HepG2 (cell line): ENCODE results near the gene KPNA3. TPM values are rescaled to one million over a fixed set of nuclear protein-coding genes. Genes with fewer than 3 reads are reported as not detected.

ENCODE experiments used
- BHLHE40 ChIP-seq: IDR thresholded peaks from 2 replicates; pipeline ENCODE4 v1.6.1; 2011; ENCODE audit warnings: low read length, improper control_type of control experiment
- FOXA1 ChIP-seq, 2 experiments: fragments of 450-650 bp in 1 of 2; sonication (generic) in 1 of 2; formaldehyde crosslinking in 1 of 2; IDR thresholded peaks; 2 replicates each; pipeline versions ENCODE4 v1.4.0 to v1.6.1; 2016 to 2020; ENCODE audit warnings: missing genetic modification reagents in 1 of 2
- FOXA3 ChIP-seq: IDR thresholded peaks from 2 replicates; pipeline ENCODE4 v1.6.1; 2016; ENCODE audit warnings: missing genetic modification reagents, missing compliant biosample characterization
- GABPA ChIP-seq, 2 experiments: IDR thresholded peaks; 2 replicates each; pipeline ENCODE4 v1.6.1; 2011 to 2016; ENCODE audit warnings: low read depth in 2 of 2, low read length in 1 of 2, missing biosample characterization in 1 of 2, missing genetic modification characterization in 1 of 2
- HBP1 ChIP-seq: IDR thresholded peaks from 2 replicates; pipeline ENCODE4 v1.6.1; 2016; ENCODE audit warnings: low read depth, control low read depth
- JARID2 ChIP-seq: sonication (generic); formaldehyde crosslinking; IDR thresholded peaks from 2 replicates; pipeline ENCODE4 v1.8.1; 2023; ENCODE audit warnings: missing genetic modification reagents, inconsistent platforms; ENCODE audit not compliant: insufficient replicate concordance
- JDP2 ChIP-seq: sonication (generic); formaldehyde crosslinking; IDR thresholded peaks from 2 replicates; pipeline ENCODE4 v1.8.1; 2022; ENCODE audit warnings: missing genetic modification reagents, borderline replicate concordance
- NFYB ChIP-seq: sonication (generic); formaldehyde crosslinking; IDR thresholded peaks from 2 replicates; pipeline ENCODE4 v1.4.0; 2020; ENCODE audit warnings: missing genetic modification reagents
- NR2F1 ChIP-seq, 2 experiments: fragments of 450-650 bp in 1 of 2; formaldehyde crosslinking in 1 of 2; IDR thresholded peaks; 2 replicates each; pipeline versions ENCODE4 v1.5.0 to v1.6.1; 2016 to 2020; ENCODE audit warnings: mild to moderate bottlenecking in 1 of 2, missing compliant biosample characterization in 1 of 2, missing genetic modification reagents in 1 of 2, moderate library complexity in 1 of 2
- SMAD3 ChIP-seq: sonication (generic); formaldehyde crosslinking; IDR thresholded peaks from 2 replicates; pipeline ENCODE4 v1.4.0; 2020; ENCODE audit warnings: missing genetic modification reagents
- ZBTB3 ChIP-seq: sonication (generic); formaldehyde crosslinking; IDR thresholded peaks from 2 replicates; pipeline ENCODE4 v1.4.0; 2020; ENCODE audit warnings: low read depth, mild to moderate bottlenecking, moderate library complexity, missing genetic modification reagents, borderline replicate concordance
- ZNF251 ChIP-seq: sonication (generic); formaldehyde crosslinking; IDR thresholded peaks from 2 replicates; pipeline ENCODE4 v1.9.0; 2021; ENCODE audit warnings: mild to moderate bottlenecking, missing genetic modification reagents
- ZNF274 ChIP-seq: sonication (generic); formaldehyde crosslinking; IDR thresholded peaks from 2 replicates; pipeline ENCODE4 v1.5.1; 2020; ENCODE audit warnings: mild to moderate bottlenecking, missing genetic modification reagents
- ZNF549 ChIP-seq: sonication (generic); formaldehyde crosslinking; IDR thresholded peaks from 2 replicates; pipeline ENCODE4 v1.5.0; 2020; ENCODE audit warnings: missing genetic modification reagents
- ZNF709 ChIP-seq: sonication (generic); formaldehyde crosslinking; IDR thresholded peaks from 2 replicates; pipeline ENCODE4 v1.5.0; 2020; ENCODE audit warnings: mild to moderate bottlenecking, missing genetic modification reagents
- polyA plus RNA-seq, 8 experiments: library from polyadenylated mRNA; depleted of rRNA in 3 of 8; stranded (reverse) in 7 of 8; unstranded in 1 of 8; fragments of >200 nt; fragmentation: Illumina TruSeq in 4 of 8; extraction: Trizol in 4 of 8; gene quantifications; 2 replicates each; pipeline versions ENCODE4 v1.2.1 to v1.2.3, GENCODE V29; 2011 to 2016; ENCODE audit warnings: low read depth in 4 of 8, missing spikeins in 1 of 8, mixed read lengths in 1 of 8; ENCODE audit not compliant: insufficient read depth in 1 of 8
- total RNA-seq, 5 experiments: library from RNA; depleted of rRNA; stranded (reverse); fragments of >200 nt; fragmentation: Illumina TruSeq; extraction: Trizol; gene quantifications; 2 replicates each; pipeline ENCODE4 v1.2.3, GENCODE V29; 2016; ENCODE audit warnings: low read depth in 1 of 5
- TF ChIP-seq, protein P1 (sequence below), 2 experiments: sonication (generic) in 1 of 2; formaldehyde crosslinking in 1 of 2; IDR thresholded peaks; 2 replicates each; pipeline versions ENCODE4 v1.5.1 to v1.6.1; 2011 to 2020; ENCODE audit warnings: borderline replicate concordance in 1 of 2, low read depth in 1 of 2, low read length in 1 of 2, mild to moderate bottlenecking in 1 of 2, missing genetic modification reagents in 1 of 2, moderate library complexity in 1 of 2
- TF ChIP-seq, protein P2 (sequence below): sonication (generic); formaldehyde crosslinking; IDR thresholded peaks from 2 replicates; pipeline ENCODE4 v1.8.0; 2022; ENCODE audit warnings: mild to moderate bottlenecking, missing genetic modification reagents, moderate library complexity
- TF ChIP-seq, protein P3 (sequence below): IDR thresholded peaks from 2 replicates; pipeline ENCODE4 v1.6.1; 2016; ENCODE audit warnings: control low read depth
- TF ChIP-seq, protein P4 (sequence below): IDR thresholded peaks from 2 replicates; pipeline ENCODE4 v1.6.1; 2016; ENCODE audit warnings: low read depth, borderline replicate concordance

The KPNA3 gene
- total and polyA plus RNA-seq, 2 of the 13 experiments (the other 11 are each of a cell fraction or from before 2014, with no cell fraction given), result 13.0 to 28.9 TPM

GRCh38 chr13:49690995-49691784 is 101.3 kb downstream of the KPNA3 start, which contains the start of gene EBPL (continued):
- TF ChIP-seq, protein P1, sequence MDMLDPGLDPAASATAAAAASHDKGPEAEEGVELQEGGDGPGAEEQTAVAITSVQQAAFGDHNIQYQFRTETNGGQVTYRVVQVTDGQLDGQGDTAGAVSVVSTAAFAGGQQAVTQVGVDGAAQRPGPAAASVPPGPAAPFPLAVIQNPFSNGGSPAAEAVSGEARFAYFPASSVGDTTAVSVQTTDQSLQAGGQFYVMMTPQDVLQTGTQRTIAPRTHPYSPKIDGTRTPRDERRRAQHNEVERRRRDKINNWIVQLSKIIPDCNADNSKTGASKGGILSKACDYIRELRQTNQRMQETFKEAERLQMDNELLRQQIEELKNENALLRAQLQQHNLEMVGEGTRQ (IDR thresholded peaks at IDR 0.05; ENCODE audit: low read depth, low read length), result no peak
- TF ChIP-seq, protein P1 (CRISPR knock-in tag; IDR thresholded peaks at IDR 0.05; ENCODE audit: borderline replicate concordance), result no peak
- TF ChIP-seq FOXA3 (CRISPR knock-in tag), result 0 out of 2 replicates have a peak, but pooled peaks have one; percentile 32
- no peak; the same call in 1 of the 2 replicates for TF ChIP-seq JDP2 (CRISPR knock-in tag)
- peak; percentile 73 for TF ChIP-seq ZNF709 (CRISPR knock-in tag)
- TF ChIP-seq, protein P2, sequence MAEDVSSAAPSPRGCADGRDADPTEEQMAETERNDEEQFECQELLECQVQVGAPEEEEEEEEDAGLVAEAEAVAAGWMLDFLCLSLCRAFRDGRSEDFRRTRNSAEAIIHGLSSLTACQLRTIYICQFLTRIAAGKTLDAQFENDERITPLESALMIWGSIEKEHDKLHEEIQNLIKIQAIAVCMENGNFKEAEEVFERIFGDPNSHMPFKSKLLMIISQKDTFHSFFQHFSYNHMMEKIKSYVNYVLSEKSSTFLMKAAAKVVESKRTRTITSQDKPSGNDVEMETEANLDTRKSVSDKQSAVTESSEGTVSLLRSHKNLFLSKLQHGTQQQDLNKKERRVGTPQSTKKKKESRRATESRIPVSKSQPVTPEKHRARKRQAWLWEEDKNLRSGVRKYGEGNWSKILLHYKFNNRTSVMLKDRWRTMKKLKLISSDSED (CRISPR knock-in tag), result 0 out of 2 replicates have a peak, but pooled peaks have one; percentile 71
- TF ChIP-seq NFYB (CRISPR knock-in tag), result peak; percentile 78
- TF ChIP-seq GABPA (IDR thresholded peaks at IDR 0.05; ENCODE audit: low read depth, low read length), result peak; percentile 14; the same call in 1 of the 2 replicates
- TF ChIP-seq GABPA (CRISPR knock-in tag; IDR thresholded peaks at IDR 0.05; ENCODE audit: low read depth), result no peak; the same call in 1 of the 2 replicates
- no peak for TF ChIP-seq ZNF251
- TF ChIP-seq ZNF274 (CRISPR knock-in tag), result peak; percentile 75; the same call in 1 of the 2 replicates
- TF ChIP-seq ZBTB3 (CRISPR knock-in tag), result no peak; the same call in 1 of the 2 replicates
- no peak for TF ChIP-seq BHLHE40
- TF ChIP-seq JARID2 (CRISPR knock-in tag), result no peak
- no peak for TF ChIP-seq FOXA1 (IDR thresholded peaks at IDR 0.05)
- TF ChIP-seq FOXA1 (CRISPR knock-in tag; IDR thresholded peaks at IDR 0.05), result 0 out of 2 replicates have a peak, but pooled peaks have one; percentile 5
- TF ChIP-seq, protein P3, sequence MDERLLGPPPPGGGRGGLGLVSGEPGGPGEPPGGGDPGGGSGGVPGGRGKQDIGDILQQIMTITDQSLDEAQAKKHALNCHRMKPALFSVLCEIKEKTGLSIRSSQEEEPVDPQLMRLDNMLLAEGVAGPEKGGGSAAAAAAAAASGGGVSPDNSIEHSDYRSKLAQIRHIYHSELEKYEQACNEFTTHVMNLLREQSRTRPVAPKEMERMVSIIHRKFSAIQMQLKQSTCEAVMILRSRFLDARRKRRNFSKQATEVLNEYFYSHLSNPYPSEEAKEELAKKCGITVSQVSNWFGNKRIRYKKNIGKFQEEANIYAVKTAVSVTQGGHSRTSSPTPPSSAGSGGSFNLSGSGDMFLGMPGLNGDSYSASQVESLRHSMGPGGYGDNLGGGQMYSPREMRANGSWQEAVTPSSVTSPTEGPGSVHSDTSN (CRISPR knock-in tag), result no peak
- peak; percentile 21; the same call in 1 of the 2 replicates for TF ChIP-seq SMAD3
- no peak for TF ChIP-seq ZNF549 (CRISPR knock-in tag)
- TF ChIP-seq, protein P4, sequence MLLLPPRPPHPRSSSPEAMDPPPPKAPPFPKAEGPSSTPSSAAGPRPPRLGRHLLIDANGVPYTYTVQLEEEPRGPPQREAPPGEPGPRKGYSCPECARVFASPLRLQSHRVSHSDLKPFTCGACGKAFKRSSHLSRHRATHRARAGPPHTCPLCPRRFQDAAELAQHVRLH (CRISPR knock-in tag), result peak; percentile 56; the same call in 1 of the 2 replicates
- TF ChIP-seq HBP1 (CRISPR knock-in tag), result peak; percentile 66
- TF ChIP-seq NR2F1 (CRISPR knock-in tag; IDR thresholded peaks at IDR 0.05), result no peak
